ENCODE results near the gene TBC1D2B. TPM values are rescaled to one million over a fixed set of nuclear protein-coding genes. Genes with fewer than 3 reads are reported as not detected.
"Not testable (repeated sequence)": the region's sequence is repeated elsewhere in the genome, so short reads cannot be mapped to it uniquely, and the experiment has no call there.

The TBC1D2B gene
- total and polyA plus RNA-seq, 3 donors from 2014 or later = 28.9 to 41.5 (median 40.6) TPM

DNA sequence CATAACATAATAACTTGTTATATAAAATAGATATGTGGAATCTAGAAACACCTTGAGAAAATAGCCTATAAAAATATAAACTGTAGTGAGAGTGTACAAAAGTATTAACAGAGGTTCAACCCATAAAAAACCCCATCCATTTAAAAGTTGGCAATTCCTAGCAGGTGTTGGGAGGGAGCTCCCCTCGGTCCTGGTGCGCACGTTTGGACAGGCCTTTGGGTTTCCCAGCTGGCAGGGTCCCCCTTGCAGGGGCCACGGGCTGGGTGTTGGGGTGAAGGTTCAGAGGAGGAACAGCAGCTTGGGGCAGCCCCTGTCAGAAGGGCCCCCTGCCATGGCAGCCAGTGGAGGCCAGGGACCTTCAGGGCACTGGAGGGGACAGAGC lies 82.0 kb downstream of the TBC1D2B start:
- DNase-seq; H3K36me3 ChIP-seq (ENCODE audit: low read depth, missing control alignments); intact Hi-C loops (cut with DNase I; ENCODE audit: low total_unique reads); H3K4me3 ChIP-seq; H3K27me3 ChIP-seq; H3K27ac ChIP-seq; H3K9me3 ChIP-seq: not testable (repeated sequence)
- 72 to 76% methylated on average over 4 of the region's 4 CpGs for WGBS, 2 donors
- H3K4me1 ChIP-seq = peaks cover 24% of the 10 kb centered on the region

DNA sequence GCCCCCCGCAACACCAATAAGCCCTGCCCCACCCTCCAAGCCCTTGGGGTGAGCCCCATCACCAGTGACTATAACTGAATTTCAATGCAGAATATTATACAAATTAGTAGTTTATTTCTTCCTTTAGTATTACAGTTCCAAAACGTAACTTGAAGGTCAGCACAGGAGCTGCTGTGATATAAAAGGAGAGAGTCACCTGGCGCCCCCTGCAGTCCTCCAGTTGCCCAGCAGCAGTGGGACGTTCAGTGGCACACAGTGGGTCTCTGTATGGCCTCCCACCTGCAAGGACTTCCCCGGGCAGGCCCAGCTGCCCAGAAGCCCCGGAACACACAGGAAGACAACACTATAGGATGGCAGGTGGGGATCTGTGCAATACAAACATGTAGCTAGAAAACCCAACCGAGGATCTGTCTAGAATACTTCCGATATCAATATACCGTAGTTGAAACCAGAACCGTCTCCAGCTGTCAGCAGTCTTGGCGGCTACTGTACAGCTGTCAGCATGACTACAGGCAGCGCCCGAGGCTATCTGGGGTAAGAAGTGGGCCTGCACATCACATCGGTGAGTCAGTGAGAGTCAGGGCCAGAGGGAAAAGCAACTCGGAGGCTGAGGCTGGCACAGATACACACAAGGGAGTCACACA lies 82.5 kb downstream of the TBC1D2B start:
- H3K27me3 ChIP-seq; H3K27ac ChIP-seq; H3K9me3 ChIP-seq; H3K4me3 ChIP-seq; H3K36me3 ChIP-seq (ENCODE audit: low read depth, missing control alignments); DNase-seq; intact Hi-C loops (cut with DNase I; ENCODE audit: low total_unique reads): not testable (repeated sequence)
- 68 to 73% methylated on average over 14 to 15 of the region's 15 CpGs for WGBS, 2 donors
- peaks cover 29% of the 10 kb centered on the region for H3K4me1 ChIP-seq

DNA sequence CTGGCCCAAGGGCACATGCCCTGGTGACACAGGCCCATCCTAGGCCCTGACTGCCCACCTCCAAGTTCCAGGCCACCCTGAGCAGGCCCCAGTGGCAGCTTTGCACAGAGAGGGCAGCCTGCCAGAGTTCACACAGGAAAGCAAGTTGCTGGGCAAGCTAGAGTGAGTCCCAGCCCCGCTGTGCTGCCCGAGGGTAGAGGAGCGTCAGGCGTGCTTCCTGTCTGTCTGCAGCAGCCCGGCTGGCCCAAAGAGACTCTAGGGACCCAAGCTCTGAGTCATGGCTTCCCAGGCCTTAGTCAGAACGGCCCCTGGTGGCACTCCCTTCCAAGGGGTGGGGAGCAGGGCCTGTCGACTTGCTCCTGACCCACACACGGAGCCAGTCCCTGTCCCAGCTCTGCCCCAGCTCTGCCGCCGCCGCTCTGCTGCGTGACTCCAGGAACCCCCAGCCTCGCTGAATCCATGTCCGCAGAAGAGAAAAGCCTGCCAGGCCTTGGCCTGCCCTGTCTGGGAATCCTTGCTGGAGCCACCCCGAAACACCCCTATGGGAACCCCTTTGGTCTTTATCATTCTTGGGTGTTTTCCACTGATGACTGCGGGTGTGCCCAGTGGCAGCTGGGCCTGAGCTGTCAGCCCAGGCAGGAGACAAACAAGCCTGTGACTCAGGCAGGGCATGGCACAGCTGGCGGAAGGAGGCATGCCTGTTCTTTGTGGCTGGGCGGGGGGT lies 83.4 kb downstream of the TBC1D2B start:
- H3K4me3 ChIP-seq; H3K36me3 ChIP-seq (ENCODE audit: low read depth, missing control alignments); intact Hi-C loops (cut with DNase I; ENCODE audit: low total_unique reads); H3K9me3 ChIP-seq; H3K27me3 ChIP-seq: not testable (repeated sequence)
- 58 to 78% methylated on average over 11 to 18 of the region's 18 CpGs for WGBS, 2 donors
- peaks cover 29% of the 10 kb centered on the region for H3K4me1 ChIP-seq
- DNase-seq = peak; percentile 42
- H3K27ac ChIP-seq = peak overlapping the region; percentile 31 to 45

- Histone ChIP-seq H3K9me3 (no peaks in the 10 kb centered on the region), H3K36me3 (ENCODE audit: low read depth, missing control alignments) (no peaks in the 10 kb centered on the region), H3K4me1 (peaks cover 32% of the 10 kb centered on the region), H3K4me3 (no peak overlapping the region), H3K27me3 (no peaks in the 10 kb centered on the region), H3K27ac (peak overlapping the region in 1 of 2 donors; percentile 31)
- DNase-seq = no peak
- 84 to 90% methylated on average over 5 to 15 of the region's 15 CpGs for WGBS, 2 donors
- TF ChIP-seq CTCF (IDR thresholded peaks at IDR 0.05) = no peak
- no peak for TF ChIP-seq POLR2A (IDR thresholded peaks at IDR 0.05)
- intact Hi-C loops (cut with DNase I; ENCODE audit: low total_unique reads) = no loop called here
These were observed 84.1 kb downstream of the TBC1D2B start for GRCh38 chr15:77993374-77993911.

DNA sequence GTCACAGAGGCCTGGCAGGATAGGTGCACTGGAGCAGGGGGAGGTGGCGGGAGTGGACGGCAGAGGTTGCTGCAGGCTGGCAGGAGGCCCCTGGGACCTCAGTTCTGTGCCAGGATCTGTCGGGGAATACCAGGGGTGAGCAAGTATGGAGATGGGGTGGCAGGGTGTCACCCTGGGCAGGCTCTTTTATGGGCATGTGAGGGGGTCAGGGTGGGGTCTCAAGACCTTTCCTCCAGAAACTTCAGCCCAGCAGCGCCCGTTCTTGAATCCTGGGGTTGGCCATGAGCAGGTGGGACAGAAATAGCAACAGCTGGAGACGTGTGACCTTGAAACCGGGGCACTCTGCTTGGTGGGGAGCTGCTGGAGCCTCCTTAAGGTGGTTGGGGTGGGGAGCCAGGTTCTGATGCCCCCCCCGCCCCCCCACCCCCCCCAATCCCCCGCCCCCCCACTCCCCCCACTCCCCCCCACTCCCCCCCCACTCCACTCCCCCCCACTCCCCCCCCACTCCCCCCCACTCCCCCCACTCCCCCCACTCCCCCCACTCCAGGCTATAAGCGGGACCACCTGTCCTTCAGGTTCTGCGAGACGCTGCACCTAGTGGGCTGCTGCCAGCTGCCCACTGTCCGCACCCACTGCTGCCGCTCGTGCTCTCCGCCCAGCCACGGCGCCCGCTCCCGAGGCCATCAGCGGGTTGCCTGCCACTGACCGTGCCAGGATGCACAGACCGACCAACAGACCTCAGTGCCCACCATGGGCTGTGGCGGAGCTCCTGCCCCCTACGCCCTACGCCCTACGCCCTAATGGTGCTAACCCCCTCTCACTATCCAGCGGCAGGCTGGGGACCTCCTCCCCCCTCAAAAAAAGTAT lies 84.9 kb downstream of the TBC1D2B start:
- Histone ChIP-seq H3K4me3 (no peak overlapping the region), H3K4me1 (peaks cover 36% of the 10 kb centered on the region), H3K36me3 (ENCODE audit: low read depth, missing control alignments) (no peaks in the 10 kb centered on the region), H3K27me3 (no peaks in the 10 kb centered on the region), H3K27ac (no peak overlapping the region), H3K9me3 (no peaks in the 10 kb centered on the region)
- 75 to 83% methylated on average over 10 to 19 of the region's 28 CpGs for WGBS, 2 donors
- no peak for TF ChIP-seq CTCF (IDR thresholded peaks at IDR 0.05)
- TF ChIP-seq POLR2A (IDR thresholded peaks at IDR 0.05) = no peak
- no peak for DNase-seq
- intact Hi-C loops (cut with DNase I; ENCODE audit: low total_unique reads) = no loop called here

- WGBS, 2 donors = 17 to 53% methylated on average over 6 to 9 of the region's 9 CpGs
- H3K27me3 ChIP-seq; intact Hi-C loops (cut with DNase I; ENCODE audit: low total_unique reads); H3K27ac ChIP-seq; H3K36me3 ChIP-seq (ENCODE audit: low read depth, missing control alignments); H3K4me3 ChIP-seq; H3K9me3 ChIP-seq: not testable (repeated sequence)
- peaks cover 36% of the 10 kb centered on the region for H3K4me1 ChIP-seq
- peak; percentile 88 for DNase-seq
These were observed 85.8 kb downstream of the TBC1D2B start for GRCh38 chr15:77991658-77992201.

Data from testis (tissue), 3 donors.